Neutrophil (primary cell): ENCODE measurements around the gene PTPRG.

Experiments
- H3K27ac ChIP-seq: fragments of 200-600 bp; sonication (generic); 2 replicates; pipeline ENCODE4 v1.5.1; 2016; ENCODE audit warnings: mild to moderate bottlenecking, moderate library complexity
- H3K27me3 ChIP-seq: fragments of 200-600 bp; sonication (generic); 2 replicates; pipeline ENCODE4 v1.6.0; 2016; ENCODE audit warnings: mild to moderate bottlenecking
- H3K36me3 ChIP-seq: fragments of 200-600 bp; sonication (generic); 2 replicates; pipeline ENCODE4 v1.5.1; 2017
- H3K4me1 ChIP-seq, 2 experiments: fragments of 200-600 bp in 1 of 2; sonication (generic) in 1 of 2; 1 replicate in 1 of 2; 2 replicates in 1 of 2; pipeline versions ENCODE4 v1.5.1 to v1.6.1; 2013 to 2016; ENCODE audit warnings: low read depth in 1 of 2, low read length in 1 of 2, mild to moderate bottlenecking in 1 of 2, moderate library complexity in 1 of 2; ENCODE audit not compliant: control insufficient read depth in 1 of 2, insufficient read depth in 1 of 2
- H3K4me3 ChIP-seq, 2 experiments: fragments of 200-600 bp in 1 of 2; sonication (generic) in 1 of 2; 1 replicate in 1 of 2; 2 replicates in 1 of 2; pipeline ENCODE4 v1.5.1; 2013 to 2016; ENCODE audit warnings: low read depth in 1 of 2, low read length in 1 of 2, mild to moderate bottlenecking in 1 of 2, moderate library complexity in 1 of 2
- H3K9me3 ChIP-seq: fragments of 200-600 bp; sonication (generic); 2 replicates; pipeline ENCODE4 v1.5.1; 2016
- TF ChIP-seq, protein P1 (sequence below): fragments of 200-600 bp; sonication (generic); IDR thresholded peaks from 2 replicates; pipeline ENCODE4 v1.5.1; 2016; ENCODE audit warnings: antibody characterized with exemption

PTPRG gene

DNA sequence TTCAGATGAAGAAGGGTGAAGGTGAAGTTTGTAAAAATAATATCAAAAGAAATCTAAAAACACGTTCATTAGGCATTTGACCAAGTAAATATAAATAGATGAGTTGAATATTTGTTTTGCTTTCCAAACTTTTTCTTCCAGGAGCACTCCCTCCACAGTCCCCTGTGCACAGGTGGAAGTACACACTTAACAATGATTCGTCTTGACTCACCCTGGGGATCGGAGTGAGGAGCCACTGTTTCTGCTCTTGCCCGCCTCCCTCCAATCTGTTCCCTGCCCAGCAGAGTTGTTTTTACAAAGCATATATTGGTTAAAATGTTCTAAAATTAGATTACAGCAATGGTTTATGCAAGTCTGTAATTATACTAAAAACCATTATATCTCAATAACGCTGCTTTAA, 175.1 kb downstream of the PTPRG start:
- no peak overlapping the region for H3K27ac ChIP-seq
- no peak overlapping the region for H3K4me3 ChIP-seq
- no peaks in the 10 kb centered on the region for H3K27me3 ChIP-seq
- H3K36me3 ChIP-seq = no peaks in the 10 kb centered on the region
- TF ChIP-seq, protein P1, sequence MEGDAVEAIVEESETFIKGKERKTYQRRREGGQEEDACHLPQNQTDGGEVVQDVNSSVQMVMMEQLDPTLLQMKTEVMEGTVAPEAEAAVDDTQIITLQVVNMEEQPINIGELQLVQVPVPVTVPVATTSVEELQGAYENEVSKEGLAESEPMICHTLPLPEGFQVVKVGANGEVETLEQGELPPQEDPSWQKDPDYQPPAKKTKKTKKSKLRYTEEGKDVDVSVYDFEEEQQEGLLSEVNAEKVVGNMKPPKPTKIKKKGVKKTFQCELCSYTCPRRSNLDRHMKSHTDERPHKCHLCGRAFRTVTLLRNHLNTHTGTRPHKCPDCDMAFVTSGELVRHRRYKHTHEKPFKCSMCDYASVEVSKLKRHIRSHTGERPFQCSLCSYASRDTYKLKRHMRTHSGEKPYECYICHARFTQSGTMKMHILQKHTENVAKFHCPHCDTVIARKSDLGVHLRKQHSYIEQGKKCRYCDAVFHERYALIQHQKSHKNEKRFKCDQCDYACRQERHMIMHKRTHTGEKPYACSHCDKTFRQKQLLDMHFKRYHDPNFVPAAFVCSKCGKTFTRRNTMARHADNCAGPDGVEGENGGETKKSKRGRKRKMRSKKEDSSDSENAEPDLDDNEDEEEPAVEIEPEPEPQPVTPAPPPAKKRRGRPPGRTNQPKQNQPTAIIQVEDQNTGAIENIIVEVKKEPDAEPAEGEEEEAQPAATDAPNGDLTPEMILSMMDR = no peak
- no peaks in the 10 kb centered on the region for H3K4me1 ChIP-seq
- H3K9me3 ChIP-seq = no peaks in the 10 kb centered on the region

- Histone ChIP-seq H3K27ac (no peak overlapping the region), H3K27me3 (no peaks in the 10 kb centered on the region), H3K36me3 (no peaks in the 10 kb centered on the region), H3K4me1 (no peaks in the 10 kb centered on the region), H3K9me3 (no peaks in the 10 kb centered on the region), H3K4me3 (no peak overlapping the region)
- TF ChIP-seq, protein P1 = no peak
Observed at GRCh38 chr3:61739640-61740039, 178.3 kb downstream of the PTPRG start.

GRCh38 chr3:61740494-61740893, 179.1 kb downstream of the PTPRG start:
- TF ChIP-seq, protein P1 = no peak
- no peaks in the 10 kb centered on the region for H3K36me3 ChIP-seq
- no peak overlapping the region for H3K4me3 ChIP-seq
- H3K27ac ChIP-seq = no peak overlapping the region
- H3K4me1 ChIP-seq = no peaks in the 10 kb centered on the region
- H3K9me3 ChIP-seq = no peaks in the 10 kb centered on the region
- no peaks in the 10 kb centered on the region for H3K27me3 ChIP-seq

DNA sequence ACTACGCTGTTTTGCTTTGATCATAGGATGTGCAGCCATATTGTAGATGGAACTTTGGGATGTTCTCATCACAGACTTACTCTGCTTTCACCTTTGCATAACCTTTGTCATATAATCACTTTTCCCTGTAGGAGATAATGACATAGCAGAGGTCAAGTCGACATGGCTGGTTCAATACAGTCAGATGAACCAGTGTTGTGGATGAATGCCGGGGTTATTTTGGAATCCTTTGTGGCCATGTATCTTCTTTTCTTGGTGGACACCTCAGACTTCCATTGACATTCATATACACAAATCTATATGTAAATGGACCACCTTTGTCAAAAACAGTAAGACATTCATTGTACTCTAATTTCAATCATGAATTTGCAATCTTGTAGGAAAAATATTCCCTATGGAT, 180.2 kb downstream of the PTPRG start:
- TF ChIP-seq, protein P1 = no peak
- no peaks in the 10 kb centered on the region for H3K4me1 ChIP-seq
- H3K4me3 ChIP-seq = no peak overlapping the region

DNA sequence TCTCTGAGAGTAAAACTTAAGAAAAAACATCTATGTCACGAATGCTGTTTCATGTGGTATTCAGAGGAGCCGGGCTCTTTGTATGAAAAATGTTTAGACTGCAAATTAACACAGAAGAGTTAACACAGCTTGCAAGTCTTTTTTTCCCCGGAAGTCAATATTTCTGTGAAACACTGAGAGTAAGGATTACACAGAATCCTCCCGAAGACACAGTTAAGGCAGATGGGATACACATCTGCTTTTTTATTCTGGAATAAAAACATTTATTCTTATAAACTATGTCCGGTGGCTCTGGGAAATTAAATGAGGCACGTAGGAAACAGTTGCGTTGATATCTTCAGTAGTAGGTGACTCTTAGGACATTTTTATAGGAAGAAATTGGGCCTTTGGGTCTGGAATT, 180.6 kb downstream of the PTPRG start:
- Histone ChIP-seq H3K9me3 (no peaks in the 10 kb centered on the region), H3K36me3 (no peaks in the 10 kb centered on the region), H3K4me3 (no peak overlapping the region), H3K27ac (no peak overlapping the region), H3K27me3 (no peaks in the 10 kb centered on the region), H3K4me1 (no peaks in the 10 kb centered on the region)
- TF ChIP-seq, protein P1 = no peak

More for the DNA sequence above, 180.2 kb downstream of the PTPRG start:
- Histone ChIP-seq H3K9me3 (no peaks in the 10 kb centered on the region), H3K36me3 (no peaks in the 10 kb centered on the region), H3K27ac (no peak overlapping the region), H3K27me3 (no peaks in the 10 kb centered on the region)

DNA sequence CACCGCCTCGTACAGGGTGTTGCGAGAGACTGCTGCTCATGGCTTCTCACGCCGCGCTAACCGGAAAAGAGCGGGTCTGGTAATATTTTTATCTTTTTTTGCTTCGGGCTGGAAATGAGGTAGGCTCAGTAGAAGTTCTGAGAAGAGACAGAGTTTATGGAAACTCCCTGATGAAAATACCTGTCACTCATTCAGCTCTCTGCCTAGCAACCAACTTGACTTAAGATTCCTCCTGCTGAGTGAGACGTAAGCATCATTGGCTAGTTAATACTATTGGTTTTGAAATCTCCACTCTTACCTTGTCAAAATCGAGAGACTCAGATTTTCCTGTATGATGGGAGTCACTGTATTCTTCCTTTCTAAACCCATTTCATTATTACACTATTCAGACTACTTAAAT, 181.7 kb downstream of the PTPRG start:
- no peaks in the 10 kb centered on the region for H3K4me1 ChIP-seq
- no peaks in the 10 kb centered on the region for H3K9me3 ChIP-seq
- H3K27me3 ChIP-seq = no peaks in the 10 kb centered on the region
- TF ChIP-seq, protein P1 = no peak
- no peaks in the 10 kb centered on the region for H3K36me3 ChIP-seq
- H3K4me3 ChIP-seq = no peak overlapping the region
- H3K27ac ChIP-seq = no peak overlapping the region
